ENCODE measurements around the gene PDE4D.

PDE4D gene

DNA sequence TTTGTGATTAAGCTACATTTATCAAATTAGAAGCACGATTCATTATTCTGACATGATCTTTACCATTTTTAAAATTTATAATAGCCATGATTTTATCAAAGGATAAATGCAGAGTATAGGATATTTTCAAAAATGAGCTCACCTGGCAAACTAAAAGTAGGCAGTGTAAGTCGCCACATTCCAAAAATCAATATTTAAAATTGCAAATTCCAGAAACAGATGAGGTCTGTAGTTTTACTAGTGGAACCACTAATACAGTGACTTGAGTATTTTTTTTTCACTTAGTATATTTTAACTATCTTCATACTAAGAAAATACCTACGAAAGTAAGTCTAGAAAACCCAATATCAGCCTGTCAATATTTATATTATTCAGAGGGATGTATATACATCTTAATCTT lies 164.2 kb downstream of the PDE4D start:
- TF ChIP-seq, protein P1, sequence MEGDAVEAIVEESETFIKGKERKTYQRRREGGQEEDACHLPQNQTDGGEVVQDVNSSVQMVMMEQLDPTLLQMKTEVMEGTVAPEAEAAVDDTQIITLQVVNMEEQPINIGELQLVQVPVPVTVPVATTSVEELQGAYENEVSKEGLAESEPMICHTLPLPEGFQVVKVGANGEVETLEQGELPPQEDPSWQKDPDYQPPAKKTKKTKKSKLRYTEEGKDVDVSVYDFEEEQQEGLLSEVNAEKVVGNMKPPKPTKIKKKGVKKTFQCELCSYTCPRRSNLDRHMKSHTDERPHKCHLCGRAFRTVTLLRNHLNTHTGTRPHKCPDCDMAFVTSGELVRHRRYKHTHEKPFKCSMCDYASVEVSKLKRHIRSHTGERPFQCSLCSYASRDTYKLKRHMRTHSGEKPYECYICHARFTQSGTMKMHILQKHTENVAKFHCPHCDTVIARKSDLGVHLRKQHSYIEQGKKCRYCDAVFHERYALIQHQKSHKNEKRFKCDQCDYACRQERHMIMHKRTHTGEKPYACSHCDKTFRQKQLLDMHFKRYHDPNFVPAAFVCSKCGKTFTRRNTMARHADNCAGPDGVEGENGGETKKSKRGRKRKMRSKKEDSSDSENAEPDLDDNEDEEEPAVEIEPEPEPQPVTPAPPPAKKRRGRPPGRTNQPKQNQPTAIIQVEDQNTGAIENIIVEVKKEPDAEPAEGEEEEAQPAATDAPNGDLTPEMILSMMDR (conservative IDR thresholded peaks at IDR 0.05; ENCODE audit: control insufficient read depth, insufficient read depth, low read depth, low read length) = no peak
- H3K4me3 ChIP-seq (ENCODE audit: control insufficient read depth, low read depth, low read length) = no peak overlapping the region
- no peak for DNase-seq (ENCODE audit: low read depth)

DNA sequence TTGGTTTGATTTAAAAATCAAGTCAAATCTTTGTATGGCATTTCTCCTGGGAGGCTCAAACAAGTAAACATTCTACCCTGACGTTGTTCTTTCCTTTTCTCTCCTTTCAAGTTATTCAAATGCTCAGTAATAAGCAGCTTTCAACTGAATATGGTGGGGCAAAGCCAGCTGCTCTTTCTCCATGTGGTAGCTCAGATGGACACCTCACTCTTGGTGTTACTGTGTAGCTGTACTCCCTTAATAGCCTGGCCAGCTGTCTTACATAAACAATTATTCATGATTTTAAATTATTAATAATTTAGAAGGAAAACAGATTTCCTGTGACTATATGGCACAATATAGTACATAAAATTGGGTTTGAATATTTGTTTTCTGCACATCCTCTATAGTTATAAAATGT lies 165.2 kb downstream of the PDE4D start:
- H3K4me3 ChIP-seq (ENCODE audit: control insufficient read depth, low read depth, low read length) = no peak overlapping the region
- no peak for DNase-seq (ENCODE audit: low read depth)
- TF ChIP-seq, protein P1 (conservative IDR thresholded peaks at IDR 0.05; ENCODE audit: control insufficient read depth, insufficient read depth, low read depth, low read length) = no peak

DNA sequence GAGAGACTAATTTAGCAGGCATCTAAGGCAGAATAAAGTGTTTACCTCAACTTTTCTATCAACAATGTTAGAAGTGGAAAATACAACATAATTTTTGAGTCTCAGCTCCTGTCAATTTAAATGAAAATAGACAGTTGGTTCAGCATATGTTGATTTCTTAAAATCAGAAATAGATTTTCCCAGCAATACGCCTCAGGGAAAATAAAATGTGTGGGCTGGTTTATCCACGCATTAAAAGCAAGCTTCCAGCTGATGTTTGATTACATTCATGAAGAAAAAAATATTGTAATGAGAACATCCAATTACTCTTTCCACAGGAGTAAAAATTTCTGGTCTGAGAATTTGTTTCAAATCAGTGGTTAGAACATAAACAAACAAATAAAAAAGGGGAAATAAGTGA lies 166.3 kb downstream of the PDE4D start:
- no peak overlapping the region for H3K4me3 ChIP-seq (ENCODE audit: control insufficient read depth, low read depth, low read length)
- no peak for DNase-seq (ENCODE audit: low read depth)
- TF ChIP-seq, protein P1 (conservative IDR thresholded peaks at IDR 0.05; ENCODE audit: control insufficient read depth, insufficient read depth, low read depth, low read length) = no peak

DNA sequence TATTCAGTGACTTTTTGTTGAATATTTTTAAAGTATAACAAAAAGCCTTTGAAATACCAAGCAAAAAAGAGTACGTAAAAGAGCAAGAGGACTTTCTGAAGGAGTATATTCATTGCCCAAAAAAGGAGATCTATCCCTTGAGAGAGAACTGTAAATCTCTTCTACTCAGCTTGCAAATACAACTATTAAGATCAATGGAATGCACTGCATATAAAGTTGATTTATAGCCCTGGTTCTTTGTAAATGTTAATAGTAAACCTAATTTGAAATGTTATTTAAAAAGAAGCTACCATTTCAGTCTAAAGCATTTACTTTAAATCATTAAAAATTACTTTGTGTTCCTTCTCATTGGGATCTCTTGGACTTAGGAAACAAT lies 168.1 kb downstream of the PDE4D start:
- TF ChIP-seq, protein P1 (conservative IDR thresholded peaks at IDR 0.05; ENCODE audit: control insufficient read depth, insufficient read depth, low read depth, low read length) = no peak
- peak; percentile 15 for DNase-seq (ENCODE audit: low read depth)
- no peak overlapping the region for H3K4me3 ChIP-seq (ENCODE audit: control insufficient read depth, low read depth, low read length)

DNA sequence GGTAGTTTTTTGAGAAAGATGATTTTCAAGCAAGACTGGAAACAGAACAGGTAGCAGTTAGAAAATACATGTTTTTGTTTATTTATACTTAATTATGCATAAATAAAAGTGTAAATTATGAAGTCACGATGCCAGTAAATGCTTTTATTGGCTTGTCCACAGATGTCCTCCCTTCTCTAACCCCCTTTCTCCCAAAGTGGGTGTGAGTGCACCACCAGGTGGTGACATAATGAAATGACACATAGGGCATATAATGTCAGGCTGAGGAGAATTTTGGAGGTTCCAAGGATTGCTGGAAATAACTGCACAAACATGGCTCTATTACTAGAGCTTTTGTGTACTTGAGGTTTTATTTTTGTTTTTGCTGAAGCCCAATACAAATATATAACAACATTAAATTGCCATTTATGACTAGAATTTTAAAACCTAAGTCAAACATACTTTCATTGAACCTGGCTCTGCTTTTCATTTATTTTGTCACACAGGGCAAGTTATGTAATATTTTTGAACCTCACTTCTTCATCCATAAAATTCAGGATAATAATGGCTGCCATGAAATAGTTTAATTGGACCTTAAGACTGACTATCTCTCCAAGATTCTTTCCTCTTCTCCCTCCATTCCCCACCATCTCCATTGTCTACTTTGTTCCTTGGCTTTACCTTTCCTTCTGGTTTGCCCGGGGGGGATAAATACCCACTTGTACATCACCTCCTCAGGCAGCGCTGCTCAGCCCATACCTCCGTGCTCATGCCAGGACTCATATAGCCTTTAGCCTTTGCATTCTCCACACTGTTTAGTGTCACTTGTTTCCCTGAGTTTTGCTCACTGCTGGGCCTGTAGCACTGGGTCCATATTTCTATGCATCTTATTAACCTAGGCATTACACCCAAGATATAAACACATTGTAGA lies 168.8 kb downstream of the PDE4D start:
- DNase-seq (ENCODE audit: low read depth) = peak; percentile 59
- TF ChIP-seq, protein P1 (conservative IDR thresholded peaks at IDR 0.05; ENCODE audit: control insufficient read depth, insufficient read depth, low read depth, low read length) = peak; percentile 76
- H3K4me3 ChIP-seq (ENCODE audit: control insufficient read depth, low read depth, low read length) = no peak overlapping the region

DNA sequence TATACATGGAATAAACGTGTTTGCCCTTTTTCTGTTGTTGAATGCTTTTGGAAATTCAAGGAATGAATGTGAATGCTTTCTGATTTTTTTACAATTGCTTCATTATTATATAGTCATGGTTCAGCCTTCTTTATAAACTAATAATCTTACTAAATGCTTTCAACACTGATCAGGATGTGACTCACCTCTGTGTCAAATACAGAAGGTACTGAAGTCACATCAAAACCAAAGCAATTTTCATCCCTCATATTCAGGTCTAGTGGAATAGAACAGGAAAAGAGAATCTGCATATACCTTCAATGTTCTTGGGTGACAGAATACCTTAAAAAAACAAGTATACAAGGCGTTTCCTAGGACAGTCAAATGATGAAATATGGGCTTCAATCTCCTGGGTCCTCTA lies 170.7 kb downstream of the PDE4D start:
- DNase-seq (ENCODE audit: low read depth) = peak; percentile 54
- TF ChIP-seq, protein P1 (conservative IDR thresholded peaks at IDR 0.05; ENCODE audit: control insufficient read depth, insufficient read depth, low read depth, low read length) = no peak
- no peak overlapping the region for H3K4me3 ChIP-seq (ENCODE audit: control insufficient read depth, low read depth, low read length)
